GDM1 (cell line): ENCODE measurements around the gene TBX4.
"Not testable (repeated sequence)": the region's sequence is repeated elsewhere in the genome, so short reads cannot be mapped to it uniquely, and the experiment has no call there.

ENCODE experiments used
- DNase-seq: peaks from one replicate; lab custom pipeline; 2025; lab: John Stamatoyannopoulos, UW

The TBX4 gene

GRCh38 chr17:61429274-61429673 is 22.9 kb upstream of the TBX4 start:
- no peak for DNase-seq

GRCh38 chr17:61429831-61430230 is 22.4 kb upstream of the TBX4 start:
- not testable (repeated sequence) for DNase-seq

- DNase-seq, result no peak
Observed at GRCh38 chr17:61431594-61432311, 20.5 kb upstream of the TBX4 start.

- DNase-seq, result no peak
Observed at GRCh38 chr17:61436273-61436672, 15.9 kb upstream of the TBX4 start.

GRCh38 chr17:61436995-61437704 is 15.1 kb upstream of the TBX4 start:
- no peak for DNase-seq

- DNase-seq, result no peak
Observed at GRCh38 chr17:61440697-61441096, 11.5 kb upstream of the TBX4 start.

- not testable (repeated sequence) for DNase-seq
Observed at GRCh38 chr17:61441507-61441906, 10.7 kb upstream of the TBX4 start.

GRCh38 chr17:61442136-61442775 is 10.0 kb upstream of the TBX4 start:
- DNase-seq, result no peak

GRCh38 chr17:61442878-61443474 is 9.2 kb upstream of the TBX4 start:
- DNase-seq, result no peak

GRCh38 chr17:61443475-61443882 is 8.7 kb upstream of the TBX4 start:
- DNase-seq, result no peak

GRCh38 chr17:61444075-61444474 is 8.1 kb upstream of the TBX4 start:
- DNase-seq, result no peak

- DNase-seq, result no peak
Observed at GRCh38 chr17:61444831-61445230, 7.4 kb upstream of the TBX4 start.

GRCh38 chr17:61447358-61447757 is 4.9 kb upstream of the TBX4 start:
- DNase-seq, result no peak

GRCh38 chr17:61448042-61448441 is 4.2 kb upstream of the TBX4 start:
- DNase-seq, result no peak

GRCh38 chr17:61449140-61449539 is 3.1 kb upstream of the TBX4 start:
- DNase-seq, result not testable (repeated sequence)

- no peak for DNase-seq
Observed at GRCh38 chr17:61449707-61450640, 2.2 kb upstream of the TBX4 start.

GRCh38 chr17:61450641-61451537 is 1.3 kb upstream of the TBX4 start:
- DNase-seq, result no peak

GRCh38 chr17:61451538-61452300 is 503 bp upstream of the TBX4 start:
- no peak for DNase-seq

GRCh38 chr17:61453566-61454380 is 1.6 kb downstream of the TBX4 start:
- no peak for DNase-seq
